GM19238 (cell line): Measurements from ENCODE around the gene DEK.
A peak's percentile ranks its signal among the peaks of the same experiment; 100 is the strongest.

Experiments used
- DNase-seq: peaks from one replicate; pipeline ENCODE4 v3.0.0; 2011; ENCODE audit warnings: low spot score; ENCODE audit not compliant: insufficient read length

DEK gene

DNA sequence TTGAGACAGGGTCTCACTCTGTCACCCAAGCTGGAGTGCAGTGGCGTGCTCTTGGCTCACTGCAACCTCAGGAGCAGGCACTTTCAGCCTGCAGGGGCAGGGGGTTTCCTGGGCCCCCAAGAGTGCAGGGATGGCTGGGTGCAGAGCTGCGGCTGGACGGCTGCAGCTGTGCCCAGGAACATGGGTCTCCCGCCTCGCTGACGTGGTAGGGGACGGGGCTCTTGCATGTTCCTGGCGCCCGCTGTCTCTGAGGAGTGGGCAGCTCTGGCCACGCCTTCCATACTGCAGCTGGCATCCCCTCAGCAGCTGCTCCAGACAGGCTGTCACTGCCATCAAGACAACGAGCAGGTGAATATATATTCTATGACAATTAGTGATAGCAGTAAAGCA, 2.2 kb upstream of the DEK start:
- DNase-seq: no peak

DNA sequence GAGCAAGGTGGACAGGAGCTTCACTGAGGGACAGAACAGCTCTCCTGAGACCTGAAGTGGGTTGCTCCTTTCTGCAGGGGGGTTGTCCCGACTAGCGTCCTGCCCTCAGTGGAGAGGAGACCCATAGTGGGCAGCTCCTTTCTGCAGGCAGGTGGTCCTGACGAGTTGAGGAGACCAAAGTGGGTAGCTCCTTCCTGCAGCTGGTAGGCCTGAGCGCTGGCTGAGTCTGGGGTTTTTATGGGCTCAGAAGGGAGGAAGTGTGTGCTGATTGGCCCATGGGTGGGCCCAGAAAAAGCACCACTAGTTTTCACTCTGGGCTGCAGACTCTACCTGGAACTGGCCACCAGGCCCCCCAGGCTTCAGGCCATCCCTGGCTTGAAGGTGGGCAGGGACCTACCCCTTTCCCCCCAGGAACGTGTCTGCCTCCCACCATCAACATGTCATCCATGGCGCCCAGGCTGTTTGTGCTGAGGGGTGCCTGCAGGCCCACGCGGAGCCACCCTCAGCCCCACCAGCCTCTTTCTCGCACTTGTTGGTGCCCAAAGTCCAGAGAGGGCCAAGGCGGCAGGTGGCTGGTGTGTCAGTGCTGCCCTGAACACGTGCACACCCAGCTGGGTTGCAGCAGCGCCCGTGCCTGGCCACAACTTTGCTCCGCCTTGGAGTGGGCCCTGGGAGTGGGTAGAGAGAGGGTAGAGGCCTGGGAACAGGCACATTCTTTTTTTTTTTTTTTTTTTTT, 1.6 kb upstream of the DEK start:
- DNase-seq: no peak

DNA sequence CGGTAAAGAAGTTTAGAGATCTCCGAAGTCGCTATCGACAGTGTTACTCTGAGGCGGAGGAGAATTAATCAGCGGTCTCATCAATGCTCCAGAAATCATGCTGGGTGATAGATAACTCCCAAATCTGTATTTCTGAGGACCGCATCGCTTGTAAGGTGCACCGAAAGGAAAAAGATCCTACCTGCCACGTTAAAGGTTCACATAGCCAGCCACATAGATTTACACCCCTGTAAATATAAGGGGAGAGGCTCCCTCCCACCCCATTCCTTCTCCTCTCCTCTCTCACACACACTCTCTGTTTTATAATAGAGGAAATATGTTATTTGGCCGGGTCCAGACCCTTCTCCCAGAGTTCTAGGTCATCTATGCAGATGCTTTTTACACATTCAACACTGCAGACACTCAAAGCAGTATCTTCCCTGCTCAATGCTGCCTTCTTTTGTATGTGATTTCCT, 620 bp upstream of the DEK start:
- no peak for DNase-seq

DNA sequence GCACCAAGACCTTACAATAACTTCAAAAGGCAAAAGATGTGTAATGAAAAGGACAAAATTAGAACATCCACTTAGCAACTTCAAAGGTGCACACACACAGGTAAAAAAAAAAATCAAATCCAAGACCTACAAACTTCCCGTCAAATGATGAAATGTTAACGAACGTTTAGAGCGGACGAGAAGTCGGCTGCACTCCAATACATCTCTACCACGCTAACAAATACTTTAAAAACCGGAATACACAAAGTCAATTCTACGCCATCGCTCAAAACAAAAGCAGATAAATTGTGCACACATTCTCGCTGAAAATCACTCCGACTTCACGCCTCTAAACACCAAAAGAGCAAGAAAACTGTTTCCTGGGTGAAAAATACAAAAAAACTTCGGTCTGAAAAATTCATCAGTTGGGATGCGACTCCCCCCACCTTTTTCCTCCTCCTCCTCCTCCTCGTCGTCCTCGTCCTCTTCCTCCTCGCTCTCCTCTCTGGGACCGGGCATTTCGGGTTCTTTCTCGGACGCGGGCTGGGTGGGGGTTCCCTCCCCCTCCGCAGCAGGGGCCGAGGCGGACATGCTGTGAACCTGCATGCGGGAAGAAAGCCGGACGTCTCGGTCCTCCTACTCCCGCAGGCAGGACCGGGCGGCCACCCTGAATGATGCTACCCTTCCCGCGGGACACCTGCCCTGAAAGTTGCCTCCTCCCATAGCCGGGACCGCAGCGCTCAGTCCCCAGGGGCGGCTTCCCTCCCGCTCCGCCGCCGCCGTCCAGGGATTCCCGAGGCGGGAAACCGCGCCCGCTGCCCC, 712 bp downstream of the DEK start:
- DNase-seq: peak; percentile 13

DNA sequence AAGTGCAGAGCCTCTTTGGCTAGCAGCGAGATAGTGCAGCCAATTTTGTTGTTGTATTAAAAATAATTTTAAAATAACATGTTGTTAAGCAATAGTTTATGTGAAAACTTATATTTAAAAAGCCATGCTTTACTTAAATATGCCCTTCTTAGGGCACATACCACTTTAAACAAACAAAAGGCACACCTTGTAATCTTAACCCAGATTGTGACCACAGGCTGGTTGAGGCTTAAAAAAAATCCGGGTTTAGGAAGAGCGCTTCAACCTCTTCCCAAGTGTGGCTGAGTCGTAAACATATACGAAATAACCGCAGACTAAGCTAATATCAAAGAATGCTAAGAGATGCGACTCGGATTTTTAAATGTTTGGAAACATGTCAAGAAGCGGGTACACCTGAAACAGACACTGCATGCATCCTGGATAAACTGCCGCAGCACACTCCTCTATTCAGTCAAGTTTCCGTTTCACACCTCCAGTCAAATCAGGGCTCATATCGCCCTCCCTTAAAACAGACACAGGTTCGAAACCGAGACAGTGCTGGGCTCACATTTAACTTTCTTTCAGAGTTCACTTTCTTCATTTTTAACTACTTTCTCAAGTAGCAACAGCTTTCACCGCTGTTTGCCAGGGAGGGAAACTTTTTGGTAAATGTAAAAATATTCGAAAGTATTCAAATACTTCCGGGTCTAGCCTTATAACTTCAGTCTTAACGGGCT, 1.5 kb downstream of the DEK start:
- peak; percentile 56 for DNase-seq

DNA sequence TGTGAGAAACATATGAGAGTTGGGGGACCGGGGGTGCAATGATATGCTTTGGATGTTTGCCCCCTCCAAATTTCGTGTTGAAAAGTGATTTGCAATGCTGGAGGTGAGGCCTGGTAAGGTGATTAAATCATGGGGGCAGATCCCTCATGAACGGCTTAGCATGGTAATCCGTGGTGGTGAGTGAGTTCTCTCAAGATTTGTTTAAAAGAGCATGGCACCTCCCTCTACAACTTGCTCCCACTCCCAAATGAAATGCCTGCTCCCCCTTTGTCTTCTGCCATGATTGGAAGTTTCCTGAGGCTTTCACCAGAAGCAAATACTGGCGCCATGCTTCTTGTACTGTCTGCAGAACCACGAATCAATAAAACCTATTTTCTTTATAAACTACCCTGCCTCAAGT, 2.5 kb downstream of the DEK start:
- no peak for DNase-seq

DNA sequence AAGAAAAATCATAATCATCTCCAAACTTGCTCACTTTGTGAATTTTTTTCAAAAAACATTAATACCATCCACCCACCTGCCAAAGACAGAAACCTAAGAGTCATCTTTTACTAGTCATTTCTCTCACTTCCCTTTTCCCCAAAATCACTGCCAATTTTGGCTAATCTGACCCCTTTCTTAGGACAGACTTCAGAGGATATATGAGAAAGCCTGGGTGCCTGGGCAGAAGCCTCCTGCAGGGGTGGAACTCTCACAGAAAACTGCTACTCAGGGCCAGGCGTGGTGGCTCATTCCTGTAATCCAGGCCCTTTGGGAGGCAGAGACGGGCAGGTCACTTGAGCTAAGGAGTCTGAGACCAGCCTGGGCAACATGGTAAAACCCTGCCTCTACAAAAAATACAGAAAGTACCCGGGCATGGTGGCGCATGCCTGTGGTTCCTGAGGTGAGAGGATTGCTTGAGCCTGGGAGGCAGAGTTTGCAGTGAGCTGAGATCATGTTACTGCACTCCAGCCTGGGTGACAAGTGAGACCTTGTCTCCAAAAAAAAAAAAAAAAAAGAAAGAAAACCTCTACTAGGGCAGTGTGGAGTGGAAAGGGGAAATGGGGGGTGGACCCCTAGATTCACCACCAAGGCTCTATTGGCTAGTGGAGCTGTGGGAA, 3.8 kb downstream of the DEK start:
- peak; percentile 10 for DNase-seq

DNA sequence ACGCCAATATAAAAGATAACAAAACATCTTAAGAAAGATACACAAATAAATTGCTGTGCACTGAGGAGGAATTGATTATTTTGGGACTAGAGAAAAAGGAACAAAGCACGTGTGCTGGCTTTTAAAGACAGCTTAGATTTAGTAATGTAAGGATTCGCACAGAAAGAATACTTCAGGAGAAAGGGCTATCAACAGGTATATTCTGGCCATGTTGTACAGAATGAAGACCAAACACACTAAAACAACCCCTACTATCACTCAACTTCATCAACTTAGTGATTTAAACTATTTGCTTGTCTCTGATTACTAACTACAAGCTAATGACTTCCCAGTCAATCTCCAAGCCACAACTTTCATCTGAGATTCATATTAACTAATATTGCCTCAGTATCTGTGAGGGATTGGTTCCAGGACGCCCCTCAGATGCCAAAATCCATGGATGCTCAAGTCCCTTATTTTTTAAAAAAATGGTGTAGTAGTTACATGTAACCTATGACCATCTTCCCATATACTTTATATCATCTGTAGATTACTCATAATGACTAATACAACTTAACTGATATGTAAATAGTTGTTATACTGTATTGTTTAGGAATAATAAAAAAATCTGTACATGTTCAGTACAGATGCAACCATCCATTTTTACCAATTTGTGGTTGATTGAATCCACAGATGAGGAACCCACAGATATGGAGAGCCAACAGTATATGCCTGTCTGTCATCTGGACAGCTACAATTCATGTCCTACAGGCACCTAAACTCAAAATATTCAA, 4.5 kb downstream of the DEK start:
- no peak for DNase-seq

DNA sequence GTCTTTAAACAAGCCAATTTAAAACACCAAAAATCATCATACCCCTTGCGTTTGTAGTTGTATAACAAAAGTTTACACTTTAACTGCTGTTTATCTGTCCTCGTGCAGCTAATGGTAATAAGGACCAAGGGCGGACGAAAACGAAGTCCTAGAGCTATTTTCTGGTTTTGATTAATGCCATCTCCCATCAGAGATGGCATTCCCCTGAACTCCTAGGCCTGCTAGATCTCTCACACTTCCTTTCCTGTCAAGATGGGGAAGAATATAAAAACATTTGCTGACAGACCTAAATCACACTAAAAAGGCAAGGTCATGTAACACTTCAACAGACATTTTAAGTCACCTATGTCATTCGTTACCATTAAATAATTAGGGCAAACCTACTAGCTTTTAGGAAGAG, 9.5 kb downstream of the DEK start:
- no peak for DNase-seq

DNA sequence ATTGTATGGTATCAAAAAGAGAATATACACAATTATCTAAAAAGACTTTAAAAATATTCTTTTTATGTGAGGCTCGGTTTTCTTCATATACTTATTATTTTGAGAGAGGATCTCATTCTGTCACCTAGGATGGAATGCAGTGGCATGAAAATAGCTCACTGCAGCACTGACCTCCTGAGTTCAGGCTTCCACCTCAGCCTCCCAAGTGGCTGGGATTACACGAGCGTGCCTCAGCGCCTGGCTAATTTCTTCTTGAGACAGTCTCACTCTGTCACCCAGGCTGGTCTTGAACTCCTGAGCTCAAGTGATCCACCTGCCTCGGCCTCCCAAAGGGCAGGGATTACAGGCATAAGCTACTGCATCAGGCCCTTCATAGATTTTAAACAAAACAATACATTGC, 10.7 kb downstream of the DEK start:
- DNase-seq: no peak

DNA sequence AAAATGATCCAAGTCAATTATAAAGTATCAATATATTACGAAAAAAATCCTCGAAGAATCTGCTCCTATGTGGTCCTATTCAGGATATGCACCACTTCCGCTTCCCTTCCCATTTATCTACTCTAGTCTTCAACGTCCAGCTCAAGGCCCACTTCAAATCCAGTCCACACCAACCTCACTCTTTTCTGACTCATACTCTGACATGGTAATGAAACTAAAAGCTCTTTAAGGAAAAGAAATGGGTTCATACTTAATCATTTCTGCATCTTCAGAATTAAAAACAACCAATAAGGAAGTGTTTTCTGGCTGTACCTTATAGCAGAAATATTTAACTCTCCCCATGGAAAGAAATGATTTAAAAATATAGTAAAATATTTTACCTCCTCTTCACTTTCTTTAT, 15.1 kb downstream of the DEK start:
- DNase-seq: no peak

DNA sequence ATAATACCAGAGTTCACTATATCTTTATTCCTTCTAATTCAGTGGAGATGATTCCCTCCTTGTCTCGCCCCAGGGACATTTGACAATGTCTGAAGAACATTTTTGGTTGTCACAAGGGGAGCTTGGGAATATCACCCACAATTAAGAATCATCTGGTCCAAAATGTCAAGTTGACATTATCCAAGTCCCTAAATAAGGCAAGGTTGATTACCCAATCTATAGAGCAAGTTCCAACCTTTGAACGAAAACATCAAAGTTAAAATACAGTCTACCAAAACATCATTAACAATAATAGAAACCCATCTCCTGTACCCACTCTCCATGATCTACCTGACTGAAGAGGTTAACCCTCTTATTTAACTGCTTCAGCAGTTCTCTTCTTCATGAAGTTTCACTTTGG, 15.6 kb downstream of the DEK start:
- no peak for DNase-seq

DNA sequence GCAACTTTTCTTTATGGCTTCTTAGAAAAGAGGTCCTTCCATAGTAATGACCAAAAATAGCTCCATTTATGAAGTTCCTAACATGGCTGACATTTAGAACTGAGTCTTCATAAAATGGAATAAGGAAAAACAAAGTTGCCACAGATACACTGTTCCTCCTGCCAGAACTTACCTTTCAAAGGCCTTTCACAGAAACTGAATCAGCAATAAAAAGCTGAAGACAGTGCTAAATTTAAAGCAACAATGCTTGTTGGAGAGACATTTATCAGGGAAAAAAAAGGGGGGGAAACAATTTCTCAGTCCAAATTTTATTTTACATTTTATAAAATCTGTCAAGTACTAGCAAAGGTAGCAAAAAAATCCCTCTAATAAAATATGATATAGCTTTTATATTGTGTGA, 17.3 kb downstream of the DEK start:
- DNase-seq: no peak

DNA sequence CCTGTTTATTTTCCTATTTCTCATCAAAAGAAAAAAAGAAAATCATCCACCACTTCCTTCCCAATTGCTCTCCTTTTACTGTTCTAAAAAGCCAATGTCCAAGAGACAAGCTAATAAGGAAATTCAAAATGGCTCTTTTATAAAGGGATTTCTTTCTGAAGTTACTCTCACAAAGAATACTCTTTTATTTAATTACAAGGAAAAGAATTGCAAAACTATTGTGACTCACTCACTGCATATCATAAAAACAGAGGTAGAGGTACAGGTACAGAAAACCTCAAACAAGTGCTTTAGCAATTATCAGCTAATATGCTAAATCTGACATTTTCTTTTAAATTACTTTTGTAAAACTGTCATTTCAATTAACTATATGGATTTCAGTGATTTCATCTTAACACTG, 18.1 kb downstream of the DEK start:
- no peak for DNase-seq

DNA sequence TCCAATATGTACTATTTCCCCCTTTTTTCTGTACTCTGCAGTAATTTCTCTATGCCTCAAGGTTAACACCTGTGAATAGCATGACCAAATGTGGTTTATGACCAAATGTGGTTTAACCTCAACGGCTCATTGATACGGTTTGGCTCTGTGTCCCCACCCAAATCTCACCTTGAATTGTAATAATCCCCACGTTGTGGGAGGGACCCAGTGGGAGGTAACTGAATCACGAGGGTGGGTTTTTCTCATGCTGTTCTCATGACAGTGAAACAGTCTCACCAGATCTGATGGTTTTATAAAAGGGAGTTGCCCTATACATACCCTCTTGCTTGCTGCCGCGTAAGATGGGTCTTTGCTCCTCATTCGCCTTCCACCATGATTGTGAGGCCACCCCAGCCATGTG, 18.7 kb downstream of the DEK start:
- DNase-seq: no peak

DNA sequence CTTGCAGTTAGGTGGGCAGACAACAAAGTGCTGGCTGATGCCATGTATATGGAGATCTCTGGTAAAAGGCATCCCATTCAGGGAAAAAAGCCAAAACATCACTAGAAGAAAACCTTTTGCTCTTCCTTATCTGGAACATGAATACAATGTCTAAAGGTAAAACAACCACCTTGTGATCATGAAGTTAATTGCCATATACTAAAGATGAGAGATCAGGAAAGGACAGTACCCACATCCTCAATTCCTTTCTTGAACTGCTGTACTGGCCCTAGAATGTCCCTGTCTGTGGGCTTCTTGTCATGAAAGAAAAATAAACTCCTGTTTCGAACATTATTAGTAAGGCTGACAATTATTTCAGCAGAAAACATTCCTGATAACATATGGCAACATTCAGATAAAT, 19.3 kb downstream of the DEK start:
- no peak for DNase-seq

DNA sequence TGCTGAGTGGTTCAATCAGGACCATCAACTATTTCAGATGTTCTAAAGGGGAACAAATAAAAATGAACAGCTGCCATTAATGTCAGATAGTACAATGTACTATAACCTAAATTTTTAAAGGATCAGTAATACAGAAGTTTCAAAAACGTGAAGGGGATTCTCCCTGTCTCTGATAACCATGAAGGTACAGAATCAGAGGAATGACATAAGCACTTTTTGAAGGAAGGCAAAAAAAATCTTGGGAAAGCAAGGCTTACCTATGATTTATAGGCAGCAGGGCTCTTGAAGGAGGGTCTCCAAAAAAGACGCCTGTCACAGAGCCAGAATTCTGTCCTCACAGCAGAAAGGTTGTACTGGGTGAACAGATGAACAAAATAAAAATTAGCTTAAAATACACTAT, 20.1 kb downstream of the DEK start:
- DNase-seq: no peak

DNA sequence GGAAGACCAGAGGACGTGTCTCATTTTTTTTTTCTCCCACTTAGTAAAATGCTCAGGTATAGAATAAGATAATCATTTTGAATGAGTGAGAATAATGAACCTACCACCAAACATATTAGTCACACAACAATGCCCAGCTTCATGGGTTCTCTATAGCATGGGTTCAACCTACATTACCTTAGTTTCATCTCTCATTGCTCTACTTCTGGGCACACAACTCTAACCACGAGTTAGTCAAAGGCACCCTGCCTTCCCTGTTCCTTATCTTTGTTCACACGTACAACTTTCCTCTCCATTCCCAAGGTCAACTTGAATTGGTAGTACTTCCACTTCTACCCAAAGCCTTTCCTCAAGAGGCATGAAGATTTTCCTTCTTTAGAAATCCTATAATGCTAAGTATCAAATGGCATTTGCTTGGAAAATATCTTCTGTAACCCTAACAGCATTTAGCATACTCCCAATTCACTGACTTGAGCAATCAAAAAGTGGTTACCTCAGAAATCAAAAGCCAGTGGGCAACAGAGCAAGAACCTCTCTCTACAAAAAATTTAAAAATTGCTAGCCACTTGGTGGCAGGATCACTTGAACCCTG, 20.9 kb downstream of the DEK start:
- DNase-seq: no peak

DNA sequence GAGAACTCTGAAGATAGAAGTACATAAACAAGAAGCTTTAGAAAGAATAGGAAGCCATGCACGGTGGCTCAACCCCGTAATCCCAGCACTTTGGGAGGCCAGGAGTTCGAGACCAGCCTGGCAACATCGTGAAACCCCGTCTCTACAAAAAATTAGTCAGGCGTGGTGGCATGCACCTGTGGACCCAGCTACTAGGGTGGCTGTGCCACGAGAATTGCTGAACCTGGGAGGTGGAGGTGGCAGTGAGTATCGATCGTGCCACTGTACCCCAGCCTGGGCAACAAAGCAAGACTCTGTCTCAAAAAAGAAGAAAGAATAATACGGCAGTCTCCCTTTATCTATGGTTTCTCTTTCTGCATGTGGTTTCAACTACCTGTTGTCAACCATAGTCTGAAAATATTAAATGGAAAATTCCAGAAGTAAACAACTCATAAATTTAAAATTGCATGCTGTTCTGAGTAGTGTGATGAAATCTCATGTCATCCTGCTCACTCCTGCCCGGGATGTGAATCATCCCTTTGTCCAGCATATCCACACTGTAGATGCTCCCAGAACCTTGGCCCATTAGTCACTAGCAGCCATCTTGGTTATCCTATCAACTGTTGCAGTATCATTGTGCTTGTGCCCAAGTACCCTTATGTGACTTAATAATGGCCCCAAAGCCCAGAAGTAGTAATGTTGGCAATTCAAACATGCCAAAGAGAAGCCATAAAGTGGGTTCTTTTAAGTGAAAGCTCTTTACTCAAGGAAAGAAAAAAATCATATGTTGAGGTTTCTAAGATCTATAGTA, 22.1 kb downstream of the DEK start:
- no peak for DNase-seq
